Measurements from ENCODE around the gene SCN9A.
"Not testable (repeated sequence)": the region's sequence is repeated elsewhere in the genome, so short reads cannot be mapped to it uniquely, and the experiment has no call there.

The SCN9A gene

GRCh38 chr2:166335284-166335683, 40.5 kb downstream of the SCN9A start:
- DNase-seq (ENCODE audit: low read depth in 2 of 3, low spot score in 2 of 3): no peak

- no peak for DNase-seq (ENCODE audit: low read depth in 2 of 3, low spot score in 2 of 3)
These were observed 40.9 kb downstream of the SCN9A start for GRCh38 chr2:166334805-166335204.

GRCh38 chr2:166333801-166334200, 41.9 kb downstream of the SCN9A start:
- no peak for DNase-seq (ENCODE audit: low read depth in 2 of 3, low spot score in 2 of 3)

- no peak for DNase-seq (ENCODE audit: low read depth in 2 of 3, low spot score in 2 of 3)
These were observed 43.6 kb downstream of the SCN9A start for GRCh38 chr2:166332106-166332505.

GRCh38 chr2:166331468-166331867, 44.3 kb downstream of the SCN9A start:
- DNase-seq (ENCODE audit: low read depth in 2 of 3, low spot score in 2 of 3): no peak

- no peak for DNase-seq (ENCODE audit: low read depth in 2 of 3, low spot score in 2 of 3)
These were observed 46.3 kb downstream of the SCN9A start for GRCh38 chr2:166329465-166329864.

GRCh38 chr2:166328147-166328546, 47.6 kb downstream of the SCN9A start:
- DNase-seq (ENCODE audit: low read depth in 2 of 3, low spot score in 2 of 3): no peak

- DNase-seq (ENCODE audit: low read depth in 2 of 3, low spot score in 2 of 3): no peak
These were observed 54.7 kb downstream of the SCN9A start for GRCh38 chr2:166321076-166321475.

- no peak for DNase-seq (ENCODE audit: low read depth in 2 of 3, low spot score in 2 of 3)
These were observed 61.6 kb downstream of the SCN9A start for GRCh38 chr2:166314022-166314759.

GRCh38 chr2:166312863-166313262, 62.9 kb downstream of the SCN9A start:
- DNase-seq (ENCODE audit: low read depth in 2 of 3, low spot score in 2 of 3): not testable (repeated sequence)

- no peak for DNase-seq (ENCODE audit: low read depth in 2 of 3, low spot score in 2 of 3)
These were observed 68.4 kb downstream of the SCN9A start for GRCh38 chr2:166307326-166307725.

GRCh38 chr2:166304656-166305055, 71.1 kb downstream of the SCN9A start:
- no peak for DNase-seq (ENCODE audit: low read depth in 2 of 3, low spot score in 2 of 3)

GRCh38 chr2:166302036-166302435, 73.7 kb downstream of the SCN9A start:
- DNase-seq (ENCODE audit: low read depth in 2 of 3, low spot score in 2 of 3): no peak

GRCh38 chr2:166297951-166298350, 77.8 kb downstream of the SCN9A start:
- DNase-seq (ENCODE audit: low read depth in 2 of 3, low spot score in 2 of 3): no peak

GRCh38 chr2:166293984-166294383, 81.8 kb downstream of the SCN9A start:
- no peak for DNase-seq (ENCODE audit: low read depth in 2 of 3, low spot score in 2 of 3)

- DNase-seq (ENCODE audit: low read depth in 2 of 3, low spot score in 2 of 3): no peak
These were observed 90.5 kb downstream of the SCN9A start for GRCh38 chr2:166285215-166285614.

- no peak for DNase-seq (ENCODE audit: low read depth in 2 of 3, low spot score in 2 of 3)
These were observed 91.4 kb downstream of the SCN9A start for GRCh38 chr2:166284359-166284758.

- DNase-seq (ENCODE audit: low read depth in 2 of 3, low spot score in 2 of 3): no peak
These were observed 93.6 kb downstream of the SCN9A start for GRCh38 chr2:166282154-166282553.

GRCh38 chr2:166278856-166279255, 96.9 kb downstream of the SCN9A start:
- DNase-seq (ENCODE audit: low read depth in 2 of 3, low spot score in 2 of 3): no peak

GRCh38 chr2:166270376-166270775, 105.4 kb downstream of the SCN9A start:
- no peak for DNase-seq (ENCODE audit: low read depth in 2 of 3, low spot score in 2 of 3)

GRCh38 chr2:166269322-166269721, 106.4 kb downstream of the SCN9A start:
- no peak for DNase-seq (ENCODE audit: low read depth in 2 of 3, low spot score in 2 of 3)

GRCh38 chr2:166257859-166258258, 117.9 kb downstream of the SCN9A start:
- no peak for DNase-seq (ENCODE audit: low read depth in 2 of 3, low spot score in 2 of 3)

GRCh38 chr2:166256896-166257295, 118.8 kb downstream of the SCN9A start:
- no peak for DNase-seq (ENCODE audit: low read depth in 2 of 3, low spot score in 2 of 3)
